ENCODE results near the gene PANX1.

PANX1 gene

DNA sequence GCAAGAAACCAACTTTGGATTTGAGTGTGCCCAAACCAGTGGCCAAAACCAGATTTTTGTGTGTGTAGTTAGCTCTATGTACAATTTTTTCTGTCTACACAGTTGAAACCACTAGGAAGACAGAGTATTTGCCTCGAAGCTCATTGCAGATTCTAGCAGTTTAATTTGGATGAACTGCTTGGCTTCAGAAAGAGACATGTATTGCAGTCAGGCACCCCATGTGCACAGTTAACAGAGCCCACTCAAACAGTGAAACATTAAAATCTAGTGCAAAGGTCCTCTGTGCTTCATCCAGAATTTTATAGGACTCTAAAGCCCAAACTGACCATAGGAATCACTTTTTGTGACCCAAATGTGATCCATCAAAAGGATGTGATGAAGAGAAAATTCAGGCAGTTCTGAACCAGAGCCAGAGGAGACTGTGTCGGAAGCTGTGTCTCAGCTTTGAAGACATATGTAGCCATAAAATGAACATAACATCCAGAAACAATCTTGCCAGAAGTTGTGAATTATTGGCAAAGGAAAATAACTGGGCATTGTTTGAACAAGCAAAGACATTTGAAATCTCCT lies 82.7 kb downstream of the PANX1 start:
- H3K4me3 ChIP-seq (ENCODE audit: insufficient read depth, low read length, poor library complexity, severe bottlenecking), result no peak overlapping the region
- TF ChIP-seq, protein P1, sequence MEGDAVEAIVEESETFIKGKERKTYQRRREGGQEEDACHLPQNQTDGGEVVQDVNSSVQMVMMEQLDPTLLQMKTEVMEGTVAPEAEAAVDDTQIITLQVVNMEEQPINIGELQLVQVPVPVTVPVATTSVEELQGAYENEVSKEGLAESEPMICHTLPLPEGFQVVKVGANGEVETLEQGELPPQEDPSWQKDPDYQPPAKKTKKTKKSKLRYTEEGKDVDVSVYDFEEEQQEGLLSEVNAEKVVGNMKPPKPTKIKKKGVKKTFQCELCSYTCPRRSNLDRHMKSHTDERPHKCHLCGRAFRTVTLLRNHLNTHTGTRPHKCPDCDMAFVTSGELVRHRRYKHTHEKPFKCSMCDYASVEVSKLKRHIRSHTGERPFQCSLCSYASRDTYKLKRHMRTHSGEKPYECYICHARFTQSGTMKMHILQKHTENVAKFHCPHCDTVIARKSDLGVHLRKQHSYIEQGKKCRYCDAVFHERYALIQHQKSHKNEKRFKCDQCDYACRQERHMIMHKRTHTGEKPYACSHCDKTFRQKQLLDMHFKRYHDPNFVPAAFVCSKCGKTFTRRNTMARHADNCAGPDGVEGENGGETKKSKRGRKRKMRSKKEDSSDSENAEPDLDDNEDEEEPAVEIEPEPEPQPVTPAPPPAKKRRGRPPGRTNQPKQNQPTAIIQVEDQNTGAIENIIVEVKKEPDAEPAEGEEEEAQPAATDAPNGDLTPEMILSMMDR (IDR thresholded peaks at IDR 0.05; ENCODE audit: insufficient read depth, low read length, poor library complexity, severe bottlenecking), result no peak
- TF ChIP-seq EZH2phosphoT487 (conservative IDR thresholded peaks at IDR 0.05; ENCODE audit: low read length), result no peak

DNA sequence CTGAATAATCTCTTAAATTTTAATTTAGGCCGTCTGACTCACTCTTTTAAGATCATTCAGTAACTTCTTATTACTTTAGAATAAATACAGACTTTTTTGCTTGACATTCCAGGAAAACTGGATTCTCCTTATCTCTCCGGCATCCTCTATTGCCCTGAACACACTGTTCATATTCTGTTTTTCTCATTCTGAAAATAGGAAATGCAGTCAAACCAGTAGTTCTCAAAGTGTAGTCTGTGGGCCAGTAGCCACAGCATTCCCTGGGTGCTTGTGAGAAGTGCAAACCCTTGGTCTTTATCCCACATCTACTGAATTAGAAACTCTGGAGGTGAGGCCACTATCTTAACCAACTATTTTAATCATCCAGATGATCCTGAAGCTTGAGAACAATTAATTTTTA lies 84.3 kb downstream of the PANX1 start:
- H3F3A ChIP-seq (ENCODE audit: insufficient read depth), result no peaks in the 10 kb centered on the region
- no peaks in the 10 kb centered on the region for H4K20me1 ChIP-seq (ENCODE audit: low read depth, low read length)
- no peaks in the 10 kb centered on the region for H3K27me3 ChIP-seq (ENCODE audit: low read length)
- no peak overlapping the region for H2AFZ ChIP-seq (ENCODE audit: low read depth, low read length, severe bottlenecking)
- no peaks in the 10 kb centered on the region for H3K9me3 ChIP-seq (ENCODE audit: insufficient read depth, low read length)
- H3K4me2 ChIP-seq (ENCODE audit: low read depth, low read length, poor library complexity, severe bottlenecking), result no peak overlapping the region
- H3K9me2 ChIP-seq (replicated peaks; ENCODE audit: insufficient read depth, low read length), result no peaks in the 10 kb centered on the region
- no peaks in the 10 kb centered on the region for H3K36me3 ChIP-seq (ENCODE audit: low read length)
- H3K27ac ChIP-seq (ENCODE audit: low read depth, low read length), result no peak overlapping the region
- no peaks in the 10 kb centered on the region for H3K79me2 ChIP-seq (ENCODE audit: insufficient read depth, low read length)
- no peak overlapping the region for H3K9ac ChIP-seq (ENCODE audit: low read length)
- TF ChIP-seq, protein P1 (IDR thresholded peaks at IDR 0.05; ENCODE audit: insufficient read depth, low read length, poor library complexity, severe bottlenecking), result no peak
- no peak for TF ChIP-seq EZH2phosphoT487 (conservative IDR thresholded peaks at IDR 0.05; ENCODE audit: low read length)
- no peak overlapping the region for H3K4me3 ChIP-seq (ENCODE audit: insufficient read depth, low read length, poor library complexity, severe bottlenecking)

More for the DNA sequence above, 82.7 kb downstream of the PANX1 start:
- H3K9ac ChIP-seq (ENCODE audit: low read length), result no peak overlapping the region
- H3K27ac ChIP-seq (ENCODE audit: low read depth, low read length), result no peak overlapping the region
- no peaks in the 10 kb centered on the region for H3K79me2 ChIP-seq (ENCODE audit: insufficient read depth, low read length)
- H3K9me3 ChIP-seq (ENCODE audit: insufficient read depth, low read length), result no peaks in the 10 kb centered on the region
- no peaks in the 10 kb centered on the region for H4K20me1 ChIP-seq (ENCODE audit: low read depth, low read length)
- H2AFZ ChIP-seq (ENCODE audit: low read depth, low read length, severe bottlenecking), result no peak overlapping the region
- H3K36me3 ChIP-seq (ENCODE audit: low read length), result no peaks in the 10 kb centered on the region
- H3K9me2 ChIP-seq (replicated peaks; ENCODE audit: insufficient read depth, low read length), result no peaks in the 10 kb centered on the region
- no peaks in the 10 kb centered on the region for H3F3A ChIP-seq (ENCODE audit: insufficient read depth)
- no peaks in the 10 kb centered on the region for H3K27me3 ChIP-seq (ENCODE audit: low read length)
- H3K4me2 ChIP-seq (ENCODE audit: low read depth, low read length, poor library complexity, severe bottlenecking), result no peak overlapping the region

DNA sequence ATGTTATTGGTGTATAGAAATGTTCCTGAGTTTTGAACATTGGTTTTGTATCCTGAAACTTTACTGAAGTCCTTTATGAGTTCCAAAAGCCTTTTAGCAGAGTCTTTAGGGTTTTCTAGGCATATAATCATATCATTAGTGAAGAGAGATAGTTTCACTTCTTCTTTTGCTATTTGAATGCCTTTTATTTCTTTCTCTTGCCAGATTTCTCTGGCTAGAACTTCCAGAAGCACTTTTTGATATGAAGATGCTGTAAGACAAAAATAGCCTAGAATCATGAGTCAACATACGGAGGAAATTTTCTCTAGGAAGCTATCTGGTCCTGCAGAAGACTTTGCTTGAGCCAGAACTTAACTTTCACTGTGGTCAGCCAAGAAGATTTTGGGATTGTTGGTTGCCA lies 89.1 kb downstream of the PANX1 start:
- H3K9ac ChIP-seq (ENCODE audit: low read length), result no peak overlapping the region

More for the DNA sequence above, 89.1 kb downstream of the PANX1 start:
- H3F3A ChIP-seq (ENCODE audit: insufficient read depth), result no peaks in the 10 kb centered on the region
- no peak overlapping the region for H3K4me2 ChIP-seq (ENCODE audit: low read depth, low read length, poor library complexity, severe bottlenecking)
- no peak overlapping the region for H3K4me3 ChIP-seq (ENCODE audit: insufficient read depth, low read length, poor library complexity, severe bottlenecking)
- H2AFZ ChIP-seq (ENCODE audit: low read depth, low read length, severe bottlenecking), result no peak overlapping the region
- TF ChIP-seq EZH2phosphoT487 (conservative IDR thresholded peaks at IDR 0.05; ENCODE audit: low read length), result no peak
- TF ChIP-seq, protein P1 (IDR thresholded peaks at IDR 0.05; ENCODE audit: insufficient read depth, low read length, poor library complexity, severe bottlenecking), result no peak
- H3K9me3 ChIP-seq (ENCODE audit: insufficient read depth, low read length), result peaks cover 7% of the 10 kb centered on the region; the same call in 1 of the 2 replicates
- H3K36me3 ChIP-seq (ENCODE audit: low read length), result no peaks in the 10 kb centered on the region
- no peaks in the 10 kb centered on the region for H3K9me2 ChIP-seq (replicated peaks; ENCODE audit: insufficient read depth, low read length)
- no peak overlapping the region for H3K27ac ChIP-seq (ENCODE audit: low read depth, low read length)
- H4K20me1 ChIP-seq (ENCODE audit: low read depth, low read length), result no peaks in the 10 kb centered on the region
- H3K27me3 ChIP-seq (ENCODE audit: low read length), result no peaks in the 10 kb centered on the region
- no peaks in the 10 kb centered on the region for H3K79me2 ChIP-seq (ENCODE audit: insufficient read depth, low read length)

Data from SU-DHL-6 (cell line).